GM19043 (cell line): ENCODE data around the gene CACNA1C.

Experiments used
- ATAC-seq: cut with Tn5 transposase; IDR thresholded peaks from one replicate; pipeline ENCODE4 v1.9.1; 2021; ENCODE audit warnings: low read depth; ENCODE audit not compliant: unreplicated experiment

CACNA1C gene

GRCh38 chr12:2191534-2192153 is 138.9 kb downstream of the CACNA1C start:
- ATAC-seq, result no peak

- no peak for ATAC-seq
These were observed 139.4 kb downstream of the CACNA1C start for GRCh38 chr12:2192231-2192630.

GRCh38 chr12:2194060-2194459 is 141.3 kb downstream of the CACNA1C start:
- ATAC-seq, result no peak

- ATAC-seq, result no peak
These were observed 141.8 kb downstream of the CACNA1C start for GRCh38 chr12:2194571-2194970.

- no peak for ATAC-seq
These were observed 142.3 kb downstream of the CACNA1C start for GRCh38 chr12:2195085-2195484.

GRCh38 chr12:2198005-2198501 is 145.3 kb downstream of the CACNA1C start:
- ATAC-seq, result no peak

- no peak for ATAC-seq
These were observed 145.8 kb downstream of the CACNA1C start for GRCh38 chr12:2198542-2198941.

- no peak for ATAC-seq
These were observed 153.2 kb downstream of the CACNA1C start for GRCh38 chr12:2205996-2206395.

GRCh38 chr12:2208837-2209635 is 156.2 kb downstream of the CACNA1C start:
- ATAC-seq, result no peak

- ATAC-seq, result no peak
These were observed 158.3 kb downstream of the CACNA1C start for GRCh38 chr12:2211119-2211518.

- ATAC-seq, result no peak
These were observed 159.8 kb downstream of the CACNA1C start for GRCh38 chr12:2212537-2212936.

GRCh38 chr12:2212971-2213869 is 160.4 kb downstream of the CACNA1C start:
- ATAC-seq, result no peak

GRCh38 chr12:2214411-2214810 is 161.6 kb downstream of the CACNA1C start:
- no peak for ATAC-seq

- no peak for ATAC-seq
These were observed 163.1 kb downstream of the CACNA1C start for GRCh38 chr12:2215709-2216560.

GRCh38 chr12:2218706-2219105 is 165.9 kb downstream of the CACNA1C start:
- ATAC-seq, result no peak

- no peak for ATAC-seq
These were observed 168.3 kb downstream of the CACNA1C start for GRCh38 chr12:2221030-2221621.

- ATAC-seq, result no peak
These were observed 169.9 kb downstream of the CACNA1C start for GRCh38 chr12:2222691-2223090.

GRCh38 chr12:2224961-2225360 is 172.2 kb downstream of the CACNA1C start:
- ATAC-seq, result no peak

- no peak for ATAC-seq
These were observed 172.9 kb downstream of the CACNA1C start for GRCh38 chr12:2225696-2226095.

- ATAC-seq, result no peak
These were observed 173.9 kb downstream of the CACNA1C start for GRCh38 chr12:2226641-2227040.
